ENCODE results near the gene RRAGC. TPM values are rescaled to one million over a fixed set of nuclear protein-coding genes. Genes with fewer than 3 reads are reported as not detected.
A peak's percentile ranks its signal among the peaks of the same experiment; 100 is the strongest.

Gene RRAGC
- total and polyA plus RNA-seq, 9 donors: 11.4 to 37.5 (median 24.2) TPM

DNA sequence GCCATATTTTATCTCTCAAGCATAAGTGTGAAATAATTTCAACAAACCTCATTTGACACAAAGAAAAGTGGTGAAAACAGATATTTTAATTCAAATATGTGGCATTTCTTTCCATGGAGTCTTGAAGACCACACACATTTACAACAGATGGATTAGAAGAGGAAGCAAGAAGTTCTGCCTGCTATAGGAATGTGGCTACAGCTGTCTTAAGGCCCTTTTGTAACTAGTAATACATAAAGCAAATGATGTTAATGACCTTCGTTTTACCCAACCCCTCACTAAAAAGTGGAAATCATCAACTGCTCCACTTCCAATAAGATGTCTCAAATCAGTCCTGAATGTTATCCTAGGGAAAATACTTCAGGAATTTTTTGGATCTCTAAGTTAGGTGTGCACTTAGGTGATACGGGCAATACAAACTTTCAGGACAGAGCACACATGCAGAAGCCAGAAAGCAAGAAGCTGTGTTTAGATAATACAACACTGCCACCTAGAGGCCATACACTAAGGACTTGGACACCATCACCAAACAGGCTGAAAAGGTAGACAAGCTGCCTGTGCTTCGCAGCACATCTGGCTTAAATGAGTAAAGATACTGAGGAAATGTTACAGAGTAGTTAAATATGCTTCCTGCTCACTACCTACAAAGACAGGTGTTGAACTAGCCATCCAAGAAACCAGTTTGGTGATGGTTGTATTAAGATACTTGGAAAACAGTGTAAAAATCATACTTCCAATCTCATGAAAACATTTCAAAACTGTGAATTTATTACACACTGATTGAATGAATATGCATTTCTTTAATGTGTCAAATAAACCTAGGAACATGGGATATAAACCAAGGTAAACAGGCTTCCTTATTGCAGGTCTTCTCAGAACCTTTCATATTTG, 24.4 kb downstream of the RRAGC start:
- intact Hi-C loops (cut with DNase I): loop anchor here in 2 of 4 donors (10.0 kb wide), 1 partner anchor 800 kb away; no protein-coding TSS in a partner anchor
- Histone ChIP-seq H3K27ac (no peak overlapping the region), H3K27me3 (no peaks in the 10 kb centered on the region), H3K9me3 (no peaks in the 10 kb centered on the region), H3K4me3 (no peak overlapping the region), H3K4me1 (ENCODE audit: insufficient read depth) (no peaks in the 10 kb centered on the region), H3K36me3 (no peaks in the 10 kb centered on the region)
- TF ChIP-seq, protein P1, sequence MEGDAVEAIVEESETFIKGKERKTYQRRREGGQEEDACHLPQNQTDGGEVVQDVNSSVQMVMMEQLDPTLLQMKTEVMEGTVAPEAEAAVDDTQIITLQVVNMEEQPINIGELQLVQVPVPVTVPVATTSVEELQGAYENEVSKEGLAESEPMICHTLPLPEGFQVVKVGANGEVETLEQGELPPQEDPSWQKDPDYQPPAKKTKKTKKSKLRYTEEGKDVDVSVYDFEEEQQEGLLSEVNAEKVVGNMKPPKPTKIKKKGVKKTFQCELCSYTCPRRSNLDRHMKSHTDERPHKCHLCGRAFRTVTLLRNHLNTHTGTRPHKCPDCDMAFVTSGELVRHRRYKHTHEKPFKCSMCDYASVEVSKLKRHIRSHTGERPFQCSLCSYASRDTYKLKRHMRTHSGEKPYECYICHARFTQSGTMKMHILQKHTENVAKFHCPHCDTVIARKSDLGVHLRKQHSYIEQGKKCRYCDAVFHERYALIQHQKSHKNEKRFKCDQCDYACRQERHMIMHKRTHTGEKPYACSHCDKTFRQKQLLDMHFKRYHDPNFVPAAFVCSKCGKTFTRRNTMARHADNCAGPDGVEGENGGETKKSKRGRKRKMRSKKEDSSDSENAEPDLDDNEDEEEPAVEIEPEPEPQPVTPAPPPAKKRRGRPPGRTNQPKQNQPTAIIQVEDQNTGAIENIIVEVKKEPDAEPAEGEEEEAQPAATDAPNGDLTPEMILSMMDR (IDR thresholded peaks at IDR 0.05): peak; percentile 51 to 64 (median 62)
- TF ChIP-seq POLR2A (IDR thresholded peaks at IDR 0.05): no peak
- 13 to 15% (median 15%) methylated on average over 3 of the region's 3 CpGs for WGBS, 3 donors
- DNase-seq: peak in 1 of 5 donors; percentile 37

DNA sequence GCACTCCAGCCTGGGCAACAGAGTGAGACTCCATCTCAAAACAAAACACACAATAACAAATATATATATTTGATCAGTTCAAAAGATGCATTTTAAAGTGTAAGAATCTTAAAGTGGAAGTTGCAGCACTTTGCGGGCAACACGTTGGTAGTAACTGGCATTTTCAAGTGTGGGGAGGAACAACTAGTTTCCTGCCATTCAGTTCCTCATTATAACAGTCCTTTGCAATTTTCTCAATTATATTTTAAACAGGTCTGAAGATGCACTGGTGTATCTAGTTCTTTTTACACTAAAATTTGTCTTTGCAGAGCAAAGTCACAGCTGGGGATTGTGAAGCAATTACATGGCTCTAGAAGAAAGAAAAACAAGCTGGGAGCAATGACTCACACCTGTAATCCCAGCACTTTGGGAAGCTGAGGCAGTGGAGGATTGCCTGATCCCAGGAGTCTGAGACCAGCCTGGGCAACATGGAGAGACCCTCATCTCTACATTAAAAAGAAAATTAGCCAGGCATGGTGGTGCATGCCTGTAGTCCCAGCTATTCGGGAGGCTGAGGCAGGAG, 25.3 kb downstream of the RRAGC start:
- Histone ChIP-seq H3K9me3 (no peaks in the 10 kb centered on the region), H3K4me3 (no peak overlapping the region), H3K27me3 (no peaks in the 10 kb centered on the region), H3K27ac (no peak overlapping the region), H3K4me1 (ENCODE audit: insufficient read depth) (no peaks in the 10 kb centered on the region), H3K36me3 (no peaks in the 10 kb centered on the region)
- TF ChIP-seq POLR2A (IDR thresholded peaks at IDR 0.05): no peak
- TF ChIP-seq EP300 (IDR thresholded peaks at IDR 0.05): no peak
- TF ChIP-seq, protein P1 (IDR thresholded peaks at IDR 0.05): no peak
- 81 to 88% (median 86%) methylated on average over 3 of the region's 3 CpGs for WGBS, 3 donors
- DNase-seq: no peak
- intact Hi-C loops (cut with DNase I): loop anchor here in 2 of 4 donors (10.0 kb wide), 1 partner anchor 800 kb away; no protein-coding TSS in a partner anchor

DNA sequence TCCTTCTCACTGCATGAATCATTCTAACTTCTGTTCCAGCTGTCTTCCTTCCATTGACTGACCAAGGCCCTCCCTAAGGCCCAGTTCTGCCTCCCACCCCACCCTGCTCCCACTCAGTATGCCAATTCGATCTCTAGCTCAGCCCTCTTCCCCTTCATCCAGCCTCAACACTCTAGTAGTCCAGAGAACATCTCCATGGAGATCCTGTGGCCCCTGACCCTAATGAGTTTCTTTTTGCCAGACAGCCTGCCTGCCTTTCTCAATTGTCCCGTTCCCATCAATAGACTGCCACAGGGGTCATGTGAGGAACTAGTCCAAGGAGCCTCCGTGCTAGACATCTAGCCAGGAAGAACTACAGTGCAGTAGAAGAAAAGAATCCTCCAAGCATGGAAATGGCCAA, 26.4 kb downstream of the RRAGC start:
- intact Hi-C loops (cut with DNase I): loop anchor here in 2 of 4 donors (1.0 to 10.0 kb wide), 2 partner anchors 12 to 798 kb away; no protein-coding TSS in a partner anchor
- no peaks in the 10 kb centered on the region for H3K9me3 ChIP-seq
- H3K27me3 ChIP-seq: no peaks in the 10 kb centered on the region
- DNase-seq: no peak
- no peak overlapping the region for H3K27ac ChIP-seq
- H3K4me1 ChIP-seq (ENCODE audit: insufficient read depth): no peaks in the 10 kb centered on the region
- 40 to 49% (median 44%) methylated on average over 3 of the region's 3 CpGs for WGBS, 3 donors
- no peaks in the 10 kb centered on the region for H3K36me3 ChIP-seq
- TF ChIP-seq EP300 (IDR thresholded peaks at IDR 0.05) (no peak), POLR2A (IDR thresholded peaks at IDR 0.05) (no peak)
- TF ChIP-seq, protein P1 (IDR thresholded peaks at IDR 0.05): no peak
- no peak overlapping the region for H3K4me3 ChIP-seq

DNA sequence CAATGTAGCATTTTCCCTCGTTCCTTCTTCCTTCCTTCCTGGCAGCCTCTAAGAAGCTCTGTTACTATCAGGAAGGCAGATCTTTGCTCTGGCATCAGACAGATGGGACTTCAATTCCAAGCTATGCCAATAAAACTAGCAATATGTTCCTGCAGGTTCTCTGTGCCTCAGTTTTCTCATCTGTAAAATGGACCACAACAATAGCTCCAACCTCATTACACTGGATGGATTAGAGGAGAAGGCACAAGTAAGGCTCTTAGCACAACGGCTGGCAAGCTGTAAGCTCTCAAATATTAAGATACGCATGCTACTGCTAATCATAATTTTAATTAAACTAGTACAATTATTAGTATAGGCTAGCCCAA, 27.2 kb downstream of the RRAGC start:
- no peak for DNase-seq
- no peak overlapping the region for H3K27ac ChIP-seq
- H3K4me3 ChIP-seq: no peak overlapping the region
- intact Hi-C loops (cut with DNase I): loop anchor here in 2 of 4 donors (10.0 kb wide), 1 partner anchor 798 kb away; no protein-coding TSS in a partner anchor
- no peaks in the 10 kb centered on the region for H3K27me3 ChIP-seq
- no peaks in the 10 kb centered on the region for H3K4me1 ChIP-seq (ENCODE audit: insufficient read depth)
- WGBS, 3 donors: 72 to 88% (median 84%) methylated on average over 3 of the region's 3 CpGs
- no peaks in the 10 kb centered on the region for H3K9me3 ChIP-seq
- TF ChIP-seq POLR2A (IDR thresholded peaks at IDR 0.05): no peak
- TF ChIP-seq EP300 (IDR thresholded peaks at IDR 0.05): no peak
- no peaks in the 10 kb centered on the region for H3K36me3 ChIP-seq
